ENCODE results near the gene AP3D1.

DNA sequence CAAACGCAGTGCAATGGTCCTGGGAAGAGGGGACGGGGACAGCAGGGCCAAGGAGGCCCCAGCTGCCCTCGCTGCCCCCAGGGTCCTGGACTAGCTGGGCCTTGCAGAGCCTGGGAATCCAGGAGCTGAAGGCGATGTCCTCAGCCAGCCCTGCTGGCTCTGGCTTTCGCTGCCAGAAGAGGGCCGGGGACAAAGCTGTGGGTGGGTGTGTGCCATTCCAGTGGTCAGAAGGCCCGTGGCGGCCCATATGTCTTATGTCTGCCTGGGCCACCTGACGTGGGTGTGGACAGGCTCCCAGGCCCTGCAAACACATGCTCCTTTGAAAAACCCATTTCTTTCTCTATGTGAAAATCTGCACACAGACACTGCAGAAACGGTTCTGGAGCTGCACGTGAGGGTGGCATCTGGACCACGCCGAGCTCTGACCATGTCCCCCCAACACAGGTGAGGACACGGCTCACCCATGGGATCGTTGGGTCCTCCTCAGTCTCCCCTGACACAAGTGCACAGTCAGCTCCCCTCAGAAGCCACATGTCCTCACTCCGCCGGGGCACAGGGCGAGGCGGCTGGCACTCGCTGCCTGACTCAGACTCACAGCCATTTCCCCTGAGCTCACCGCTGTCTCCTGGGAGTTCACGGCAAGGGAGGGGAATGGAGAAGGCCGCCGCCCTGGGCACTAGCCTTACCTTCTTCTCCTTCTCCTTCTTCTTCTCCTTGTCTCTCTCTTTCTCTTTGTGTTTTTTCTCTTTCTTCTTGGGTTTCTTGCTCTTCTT, 37.7 kb downstream of the AP3D1 start:
- TF ChIP-seq, protein P1, sequence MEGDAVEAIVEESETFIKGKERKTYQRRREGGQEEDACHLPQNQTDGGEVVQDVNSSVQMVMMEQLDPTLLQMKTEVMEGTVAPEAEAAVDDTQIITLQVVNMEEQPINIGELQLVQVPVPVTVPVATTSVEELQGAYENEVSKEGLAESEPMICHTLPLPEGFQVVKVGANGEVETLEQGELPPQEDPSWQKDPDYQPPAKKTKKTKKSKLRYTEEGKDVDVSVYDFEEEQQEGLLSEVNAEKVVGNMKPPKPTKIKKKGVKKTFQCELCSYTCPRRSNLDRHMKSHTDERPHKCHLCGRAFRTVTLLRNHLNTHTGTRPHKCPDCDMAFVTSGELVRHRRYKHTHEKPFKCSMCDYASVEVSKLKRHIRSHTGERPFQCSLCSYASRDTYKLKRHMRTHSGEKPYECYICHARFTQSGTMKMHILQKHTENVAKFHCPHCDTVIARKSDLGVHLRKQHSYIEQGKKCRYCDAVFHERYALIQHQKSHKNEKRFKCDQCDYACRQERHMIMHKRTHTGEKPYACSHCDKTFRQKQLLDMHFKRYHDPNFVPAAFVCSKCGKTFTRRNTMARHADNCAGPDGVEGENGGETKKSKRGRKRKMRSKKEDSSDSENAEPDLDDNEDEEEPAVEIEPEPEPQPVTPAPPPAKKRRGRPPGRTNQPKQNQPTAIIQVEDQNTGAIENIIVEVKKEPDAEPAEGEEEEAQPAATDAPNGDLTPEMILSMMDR (IDR thresholded peaks at IDR 0.05): no peak
- no peak for TF ChIP-seq POLR2A (IDR thresholded peaks at IDR 0.05)
